ENCODE results near the gene DMAC1. TPM values are rescaled to one million over a fixed set of nuclear protein-coding genes. Genes with fewer than 3 reads are reported as not detected.
A peak's percentile ranks its signal among the peaks of the same experiment; 100 is the strongest.

The DMAC1 gene
- total RNA-seq, 1 donor, result 7.6 TPM

GRCh38 chr9:7813030-7813429 lies 13.5 kb upstream of the DMAC1 start:
- no peak overlapping the region for H3K4me2 ChIP-seq (ENCODE audit: insufficient read depth, low read length)
- H3K9me3 ChIP-seq (ENCODE audit: low read depth, low read length), result no peaks in the 10 kb centered on the region
- no peak overlapping the region for H3K4me3 ChIP-seq (ENCODE audit: insufficient read depth, low read length)
- no peaks in the 10 kb centered on the region for H3K79me2 ChIP-seq (ENCODE audit: insufficient read depth, low read length)
- TF ChIP-seq CTCF (IDR thresholded peaks at IDR 0.05; ENCODE audit: extremely low read depth, low read depth, low read length), result no peak
- no peaks in the 10 kb centered on the region for H3K27me3 ChIP-seq (ENCODE audit: insufficient read depth, low read length)
- H2AFZ ChIP-seq (ENCODE audit: low read length), result no peak overlapping the region
- no peaks in the 10 kb centered on the region for H4K20me1 ChIP-seq (ENCODE audit: insufficient read depth, low read length)
- DNase-seq (ENCODE audit: insufficient read length, low spot score, missing footprints), result no peak
- H3K27ac ChIP-seq (ENCODE audit: low read depth, low read length), result no peak overlapping the region
- H3K4me1 ChIP-seq (ENCODE audit: insufficient read depth, low read length), result no peaks in the 10 kb centered on the region
- no peaks in the 10 kb centered on the region for H3K36me3 ChIP-seq (ENCODE audit: insufficient read depth, low read length)

DNA sequence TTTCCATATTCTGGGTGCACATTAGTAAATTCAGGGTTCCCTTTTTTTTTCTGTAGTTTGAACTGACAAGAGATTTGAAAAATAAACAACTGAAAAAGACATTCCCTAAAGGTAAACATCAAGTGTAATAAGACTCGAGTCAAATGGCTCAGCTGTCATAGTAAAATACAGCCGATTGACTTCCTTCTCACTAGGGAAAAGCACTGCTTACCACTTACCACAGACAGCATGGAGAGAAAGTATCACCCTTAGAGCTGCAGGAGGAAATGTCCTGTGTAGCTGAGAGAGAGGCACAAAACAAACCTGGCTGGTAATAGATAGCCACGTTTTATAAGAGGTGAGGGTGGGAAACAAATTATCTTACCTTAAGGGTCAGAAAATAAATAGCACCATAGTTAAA lies 12.1 kb upstream of the DMAC1 start:
- H3K4me3 ChIP-seq (ENCODE audit: insufficient read depth, low read length), result no peak overlapping the region
- H3K9me3 ChIP-seq (ENCODE audit: low read depth, low read length), result no peaks in the 10 kb centered on the region
- H3K27me3 ChIP-seq (ENCODE audit: insufficient read depth, low read length), result no peaks in the 10 kb centered on the region
- no peaks in the 10 kb centered on the region for H4K20me1 ChIP-seq (ENCODE audit: insufficient read depth, low read length)
- H3K36me3 ChIP-seq (ENCODE audit: insufficient read depth, low read length), result no peaks in the 10 kb centered on the region
- no peak overlapping the region for H2AFZ ChIP-seq (ENCODE audit: low read length)
- H3K4me2 ChIP-seq (ENCODE audit: insufficient read depth, low read length), result no peak overlapping the region
- H3K4me1 ChIP-seq (ENCODE audit: insufficient read depth, low read length), result no peaks in the 10 kb centered on the region
- no peaks in the 10 kb centered on the region for H3K79me2 ChIP-seq (ENCODE audit: insufficient read depth, low read length)
- H3K27ac ChIP-seq (ENCODE audit: low read depth, low read length), result no peak overlapping the region
- no peak for DNase-seq (ENCODE audit: insufficient read length, low spot score, missing footprints)
- no peak for TF ChIP-seq CTCF (IDR thresholded peaks at IDR 0.05; ENCODE audit: extremely low read depth, low read depth, low read length)

GRCh38 chr9:7802666-7803065 lies 3.1 kb upstream of the DMAC1 start:
- Histone ChIP-seq H3K4me3 (ENCODE audit: insufficient read depth, low read length) (no peak overlapping the region), H3K4me1 (ENCODE audit: insufficient read depth, low read length) (peaks cover 12% of the 10 kb centered on the region), H3K36me3 (ENCODE audit: insufficient read depth, low read length) (no peaks in the 10 kb centered on the region), H4K20me1 (ENCODE audit: insufficient read depth, low read length) (no peaks in the 10 kb centered on the region), H3K27me3 (ENCODE audit: insufficient read depth, low read length) (no peaks in the 10 kb centered on the region), H3K27ac (ENCODE audit: low read depth, low read length) (no peak overlapping the region), H3K4me2 (ENCODE audit: insufficient read depth, low read length) (no peak overlapping the region), H2AFZ (ENCODE audit: low read length) (no peak overlapping the region), H3K9me3 (ENCODE audit: low read depth, low read length) (no peaks in the 10 kb centered on the region), H3K79me2 (ENCODE audit: insufficient read depth, low read length) (peaks cover 12% of the 10 kb centered on the region)
- no peak for DNase-seq (ENCODE audit: insufficient read length, low spot score, missing footprints)
- TF ChIP-seq CTCF (IDR thresholded peaks at IDR 0.05; ENCODE audit: extremely low read depth, low read depth, low read length), result no peak

DNA sequence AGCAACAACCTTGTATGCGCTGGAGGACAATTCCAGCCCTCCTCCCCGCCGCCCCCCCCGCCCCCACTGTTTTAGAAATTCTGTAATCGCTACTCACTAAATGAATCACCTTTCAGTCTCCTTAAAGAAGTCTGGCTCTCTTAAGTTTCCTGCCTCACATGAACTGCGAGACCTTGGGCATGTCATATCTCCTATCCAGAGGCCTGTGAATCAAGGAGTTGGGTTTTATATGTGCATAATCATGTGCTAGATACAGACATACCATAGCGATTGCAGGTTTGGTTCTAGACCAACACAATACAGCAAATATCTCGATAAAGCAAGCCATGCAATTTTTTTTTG lies 337 bp upstream of the DMAC1 start:
- Histone ChIP-seq H3K27ac (ENCODE audit: low read depth, low read length) (no peak overlapping the region), H4K20me1 (ENCODE audit: insufficient read depth, low read length) (no peaks in the 10 kb centered on the region), H3K4me2 (ENCODE audit: insufficient read depth, low read length) (peak overlapping the region; percentile 99), H3K36me3 (ENCODE audit: insufficient read depth, low read length) (peaks cover 13% of the 10 kb centered on the region), H3K4me1 (ENCODE audit: insufficient read depth, low read length) (peaks cover 12% of the 10 kb centered on the region), H2AFZ (ENCODE audit: low read length) (peak overlapping the region; percentile 96), H3K9me3 (ENCODE audit: low read depth, low read length) (no peaks in the 10 kb centered on the region), H3K79me2 (ENCODE audit: insufficient read depth, low read length) (peaks cover 12% of the 10 kb centered on the region), H3K4me3 (ENCODE audit: insufficient read depth, low read length) (peak overlapping the region; percentile 94), H3K27me3 (ENCODE audit: insufficient read depth, low read length) (no peaks in the 10 kb centered on the region)
- TF ChIP-seq CTCF (IDR thresholded peaks at IDR 0.05; ENCODE audit: extremely low read depth, low read depth, low read length), result no peak
- no peak for DNase-seq (ENCODE audit: insufficient read length, low spot score, missing footprints)
